ENCODE data around the gene ADAMTS18.

- TF ChIP-seq CTCF (IDR thresholded peaks at IDR 0.05) (no peak), POLR2A (IDR thresholded peaks at IDR 0.05) (no peak), POLR2AphosphoS5 (IDR thresholded peaks at IDR 0.05) (no peak)
These were observed 49.4 kb downstream of the ADAMTS18 start for GRCh38 chr16:77385481-77385880.

All from sigmoid colon (tissue), 4 donors.